Activated naive CD4-positive, alpha-beta T cell (primary cell): ENCODE measurements around the gene DCBLD1.

Experiments used
- DNase-seq, 4 experiments: peaks; one replicate each; lab custom pipeline; 2025; lab: John Stamatoyannopoulos, UW

The DCBLD1 gene

GRCh38 chr6:117469791-117470190 lies 12.7 kb upstream of the DCBLD1 start:
- DNase-seq: no peak

DNA sequence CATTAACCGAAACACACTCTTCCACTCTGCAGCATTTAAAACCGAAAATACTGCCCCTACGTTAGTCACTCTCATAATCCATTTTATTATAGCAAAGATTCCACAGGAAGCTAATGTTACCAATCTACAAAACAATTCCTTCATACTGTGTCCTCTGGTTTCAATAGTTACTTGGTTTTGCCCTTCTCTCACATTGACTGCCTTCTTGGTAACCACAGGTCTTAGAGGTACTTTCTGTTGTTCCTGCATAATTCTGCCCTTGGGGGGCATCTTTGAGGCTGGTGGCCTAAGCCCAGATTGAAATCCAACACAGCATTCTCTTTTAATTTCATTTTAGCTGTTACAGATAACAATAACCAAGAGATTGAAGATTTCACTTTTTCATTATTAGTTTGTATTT lies 9.8 kb upstream of the DCBLD1 start:
- no peak for DNase-seq

- no peak for DNase-seq
These were observed 9.1 kb upstream of the DCBLD1 start for GRCh38 chr6:117473401-117473800.

DNA sequence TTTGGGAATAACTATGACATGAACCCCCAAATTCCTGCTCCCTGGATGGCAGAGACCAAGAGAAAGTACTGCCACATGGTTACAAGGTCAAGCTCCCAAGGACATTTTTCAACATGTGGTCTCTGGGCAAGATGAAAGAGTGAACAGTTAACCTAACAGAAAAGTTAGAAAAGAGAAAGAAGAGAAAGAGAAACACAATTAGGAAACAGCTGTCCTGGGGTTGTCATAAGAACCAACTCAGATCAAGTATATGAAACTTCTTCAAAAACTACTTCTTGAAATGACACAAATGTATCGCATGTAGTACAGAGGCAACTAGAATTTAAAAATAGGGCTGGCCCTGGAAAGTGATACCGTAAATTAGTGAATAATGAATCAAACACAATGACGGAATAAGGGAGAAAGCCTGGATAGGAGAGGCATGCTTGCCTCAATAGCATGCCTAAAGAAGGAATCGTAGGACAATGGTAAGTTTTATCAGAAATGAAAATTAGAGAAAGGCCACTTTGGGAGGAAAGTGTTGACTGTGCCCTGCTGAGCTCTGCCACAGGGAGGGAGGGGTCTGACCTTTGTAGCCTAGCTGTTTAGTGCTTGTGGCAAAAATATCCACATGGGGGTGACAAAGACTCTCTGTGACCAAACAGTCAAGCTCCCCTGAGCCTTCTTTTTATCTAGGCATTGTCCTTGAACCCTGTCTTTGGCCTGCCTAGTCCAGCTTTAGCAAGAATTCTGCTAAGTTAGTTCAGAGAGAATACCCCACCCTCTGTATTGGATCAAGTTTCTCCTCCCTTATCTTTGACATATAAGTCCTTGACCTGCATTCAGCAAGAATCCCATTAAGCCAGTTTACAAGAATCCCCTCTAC lies 4.3 kb upstream of the DCBLD1 start:
- DNase-seq: no peak

GRCh38 chr6:117478853-117479231 lies 3.6 kb upstream of the DCBLD1 start:
- DNase-seq: no peak

DNA sequence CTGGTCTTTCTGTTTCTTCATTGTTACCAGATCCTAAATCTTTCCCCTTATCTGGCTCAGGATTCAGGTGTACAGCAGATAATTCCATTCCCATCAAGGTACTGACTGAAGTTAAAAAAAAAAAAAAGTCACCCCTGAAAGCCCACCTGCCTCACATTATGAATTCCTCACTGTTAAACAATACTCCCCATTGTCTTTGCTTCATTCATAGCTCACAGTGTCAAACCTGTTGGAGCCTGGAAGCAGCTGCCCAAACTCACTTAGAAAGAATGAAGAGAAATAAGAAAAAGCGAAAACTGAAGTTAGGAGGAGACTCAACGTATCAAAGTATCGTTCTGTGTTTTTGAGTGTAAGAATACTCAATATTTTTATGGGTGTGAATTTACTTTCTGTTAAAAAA lies 1.8 kb upstream of the DCBLD1 start:
- no peak for DNase-seq

DNA sequence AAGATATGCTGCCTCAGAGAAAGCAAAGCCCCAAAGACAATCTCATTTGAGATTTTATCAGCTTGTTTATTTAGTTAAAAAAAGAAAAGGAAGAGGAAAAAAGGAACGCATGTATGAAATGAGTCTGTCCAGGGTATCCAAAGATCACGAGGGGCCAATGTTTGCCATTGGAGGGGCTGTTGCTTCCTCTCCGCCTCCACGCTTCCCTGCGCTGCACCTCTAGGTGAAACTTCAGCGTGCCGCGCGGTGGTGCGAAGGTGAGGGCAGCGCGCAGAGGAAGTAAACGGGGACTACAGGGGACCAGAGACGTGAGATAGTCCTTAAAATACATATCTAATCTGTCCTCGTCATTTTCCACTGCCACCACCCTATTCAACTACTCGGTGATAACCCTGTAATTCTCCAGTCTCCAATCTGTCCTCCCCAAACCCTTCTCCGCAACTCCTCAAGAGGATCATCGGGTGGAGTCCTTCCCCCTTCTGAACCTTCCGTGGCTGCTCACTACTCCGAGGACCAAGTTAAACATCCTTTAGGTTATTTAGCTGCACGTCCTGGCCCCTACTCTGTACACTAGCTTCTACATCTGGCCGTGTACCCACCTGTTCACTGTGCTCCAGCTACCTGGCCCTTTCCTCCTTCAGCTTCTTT lies 1.1 kb upstream of the DCBLD1 start:
- peak in 1 of 4 experiments; percentile 13 for DNase-seq

GRCh38 chr6:117481926-117482239 lies 591 bp upstream of the DCBLD1 start:
- no peak for DNase-seq

GRCh38 chr6:117483004-117483644 lies 650 bp downstream of the DCBLD1 start:
- no peak for DNase-seq

DNA sequence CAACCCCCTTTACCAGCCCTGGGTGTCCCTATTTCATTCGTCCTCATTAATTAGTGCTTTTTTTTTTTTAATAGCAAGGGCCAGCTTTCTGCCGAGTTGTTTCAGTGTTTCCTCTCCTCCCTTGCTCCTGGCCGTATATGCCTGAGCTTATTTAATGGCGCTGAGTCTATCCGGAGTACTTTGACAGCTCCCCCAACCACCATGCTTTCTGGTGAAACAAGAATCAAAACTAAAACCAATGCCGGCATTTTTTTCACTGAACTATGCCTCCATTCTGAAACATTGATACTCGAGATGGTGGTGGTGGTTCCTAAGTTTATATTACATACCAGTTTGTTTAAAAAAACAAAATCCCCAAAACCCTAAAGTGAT lies 1.2 kb downstream of the DCBLD1 start:
- no peak for DNase-seq

DNA sequence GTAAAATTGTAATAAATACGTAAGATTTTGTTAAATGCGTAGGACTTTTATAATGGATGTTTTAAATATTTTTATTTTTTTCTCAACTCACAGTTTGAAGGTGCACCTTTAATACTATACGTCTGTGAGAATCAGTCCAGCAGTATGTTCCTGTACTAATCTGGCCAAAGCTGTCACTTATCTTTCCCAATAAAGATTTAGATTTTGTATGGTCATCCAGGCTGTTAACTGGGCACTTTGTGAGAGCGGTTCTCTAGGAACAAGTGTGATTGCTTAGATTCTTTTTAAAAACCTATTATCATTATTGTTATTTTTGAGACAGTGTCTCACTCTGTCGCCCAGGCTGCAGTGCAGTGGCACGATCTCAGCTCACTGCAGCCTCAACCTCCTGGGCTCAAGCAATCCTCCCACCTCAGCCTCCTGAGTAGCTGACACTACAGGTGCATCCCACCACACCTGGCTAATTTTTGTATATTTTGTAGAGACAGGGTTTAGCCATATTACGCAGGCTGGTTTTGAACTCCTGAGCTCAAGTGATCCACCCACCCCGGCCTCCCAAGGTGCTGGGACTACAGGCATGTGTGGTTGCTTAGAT lies 1.7 kb downstream of the DCBLD1 start:
- DNase-seq: no peak

GRCh38 chr6:117485433-117485832 lies 3.0 kb downstream of the DCBLD1 start:
- no peak for DNase-seq

DNA sequence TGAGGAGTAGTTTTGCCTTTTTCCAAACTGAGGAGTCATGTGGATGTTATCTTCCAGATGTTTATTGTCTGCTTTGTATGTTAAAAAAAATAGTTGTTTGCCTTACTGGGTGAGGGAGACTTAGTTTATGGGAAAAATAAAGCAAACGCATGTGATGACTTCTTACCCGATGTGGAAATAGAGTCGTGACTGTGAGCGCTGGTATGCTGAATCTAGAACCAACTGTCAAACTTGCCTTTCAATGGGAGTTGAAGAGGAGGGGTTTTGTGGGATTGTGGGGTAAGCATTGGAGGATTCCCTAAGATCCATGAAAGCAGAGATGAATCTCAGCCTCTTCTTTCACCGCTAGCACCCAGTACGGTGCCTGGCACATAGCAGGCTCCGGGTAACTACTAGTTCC lies 5.3 kb downstream of the DCBLD1 start:
- DNase-seq: no peak

- no peak for DNase-seq
These were observed 6.5 kb downstream of the DCBLD1 start for GRCh38 chr6:117489003-117489402.

GRCh38 chr6:117491916-117492315 lies 9.4 kb downstream of the DCBLD1 start:
- no peak for DNase-seq

DNA sequence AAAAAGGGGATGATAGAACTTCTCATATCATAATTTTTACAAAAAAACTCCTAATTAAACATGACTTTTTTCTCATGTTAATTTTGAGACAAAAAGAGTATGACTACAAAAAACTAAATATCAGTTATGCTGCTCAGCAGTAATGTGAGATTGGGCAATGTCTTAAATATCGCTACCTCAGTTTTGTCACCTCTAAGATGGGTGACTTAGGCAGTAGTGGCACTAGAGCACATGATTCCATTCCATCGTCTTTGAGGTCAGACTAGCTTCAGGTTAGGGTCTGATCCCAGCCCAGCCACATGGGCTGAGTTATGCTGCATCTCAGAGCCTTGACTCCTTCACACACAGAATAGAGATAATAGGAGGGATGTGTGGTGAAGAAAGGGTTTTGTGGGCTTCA lies 11.0 kb downstream of the DCBLD1 start:
- no peak for DNase-seq

- no peak for DNase-seq
These were observed 11.8 kb downstream of the DCBLD1 start for GRCh38 chr6:117494283-117494682.

GRCh38 chr6:117494694-117495318 lies 12.3 kb downstream of the DCBLD1 start:
- no peak for DNase-seq

DNA sequence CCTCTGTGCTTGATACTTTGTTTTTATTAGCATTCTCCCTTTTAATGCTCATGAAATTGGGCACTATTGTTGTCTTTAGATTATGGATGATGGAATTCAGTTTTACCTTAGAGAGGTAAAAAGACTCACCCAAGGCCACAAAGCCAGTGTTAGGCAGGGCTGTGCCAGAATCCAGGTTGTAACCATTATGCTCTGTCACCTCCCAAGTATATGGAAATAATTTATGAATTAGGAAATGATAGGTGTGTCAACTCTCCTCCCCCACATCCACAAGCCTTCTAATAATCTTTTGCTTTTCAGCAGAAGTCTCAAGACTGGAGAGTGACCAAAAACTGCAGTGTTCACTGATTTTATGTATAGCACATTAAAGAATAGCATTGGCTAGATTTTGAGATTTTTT lies 13.0 kb downstream of the DCBLD1 start:
- no peak for DNase-seq

GRCh38 chr6:117495869-117496268 lies 13.4 kb downstream of the DCBLD1 start:
- no peak for DNase-seq

DNA sequence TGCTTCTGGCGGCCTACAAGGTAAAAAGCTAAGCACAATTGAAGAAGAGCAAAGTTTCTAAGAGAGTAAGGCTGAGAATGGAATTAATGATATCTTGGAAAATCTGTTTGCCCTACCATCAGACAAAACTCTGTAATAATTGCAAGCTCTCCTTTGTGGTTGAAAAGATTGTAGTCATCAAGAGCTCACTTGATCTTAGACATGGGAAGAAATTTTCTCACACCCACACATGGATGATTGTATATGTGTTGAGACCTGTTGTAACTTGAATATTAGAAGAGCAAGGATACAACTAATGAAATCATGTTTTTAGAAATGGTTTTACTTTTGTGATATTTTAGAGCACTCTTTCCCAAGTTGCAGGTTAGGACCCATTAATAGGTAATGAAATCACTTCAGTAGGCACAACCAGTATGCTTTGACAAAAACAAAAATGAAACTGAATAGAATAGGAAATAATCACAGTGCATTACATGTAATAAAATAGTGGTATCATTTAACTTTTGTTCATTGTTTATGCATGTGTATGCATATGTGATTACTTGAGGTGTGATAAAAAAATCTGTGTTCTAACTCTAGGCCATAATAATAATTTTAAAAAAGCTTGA lies 14.0 kb downstream of the DCBLD1 start:
- no peak for DNase-seq

GRCh38 chr6:117497237-117497636 lies 14.8 kb downstream of the DCBLD1 start:
- no peak for DNase-seq
